Uterus (tissue), 4 donors: ENCODE results near the gene ZNF532. TPM values are rescaled to one million over a fixed set of nuclear protein-coding genes. Genes with fewer than 3 reads are reported as not detected.

ENCODE experiments used
- DNase-seq, 2 donors: peaks; one replicate each; pipeline ENCODE4 v3.0.0-alpha.2; 2019 to 2020
- H3K27ac ChIP-seq, 2 donors: fragments of 200-600 bp; sonication (generic); 1 replicate in 1 of 2; 2 replicates in 1 of 2; pipeline ENCODE4 v1.5.1; 2016 to 2018
- H3K27me3 ChIP-seq, 2 donors: fragments of 200-600 bp; sonication (generic); one replicate each; pipeline ENCODE4 v1.5.1; 2018 to 2019; ENCODE audit warnings: control low read depth in 1 of 2
- H3K36me3 ChIP-seq, 2 donors: fragments of 200-600 bp; sonication (generic); one replicate each; pipeline ENCODE4 v1.5.1; 2019; ENCODE audit warnings: control low read depth in 1 of 2
- H3K4me1 ChIP-seq, 2 donors: fragments of 200-600 bp; sonication (generic); one replicate each; pipeline ENCODE4 v1.5.1; 2018 to 2019; ENCODE audit warnings: control low read depth in 1 of 2
- H3K4me3 ChIP-seq, 2 donors: fragments of 200-600 bp; sonication (generic); 1 replicate in 1 of 2; 2 replicates in 1 of 2; pipeline ENCODE4 v1.5.1; 2018 to 2019; ENCODE audit warnings: mild to moderate bottlenecking in 1 of 2
- H3K9me3 ChIP-seq, 2 donors: fragments of 200-600 bp; sonication (generic); one replicate each; pipeline ENCODE4 v1.5.1; 2019; ENCODE audit warnings: control low read depth in 1 of 2
- CTCF ChIP-seq, 4 experiments: fragments of 200-600 bp in 2 of 4; fragments of 450-650 bp in 2 of 4; sonication (generic) in 2 of 4; IDR thresholded peaks; one replicate each; pipeline ENCODE4 v1.5.1; 2016 to 2019; ENCODE audit warnings: antibody characterized with exemption in 4 of 4, mild to moderate bottlenecking in 2 of 4, moderate library complexity in 1 of 4
- POLR2A ChIP-seq, 2 donors: fragments of 450-650 bp; IDR thresholded peaks; one replicate each; pipeline ENCODE4 v1.6.1; 2016; ENCODE audit warnings: antibody characterized with exemption in 2 of 2, mild to moderate bottlenecking in 1 of 2, moderate library complexity in 1 of 2
- intact Hi-C: fragments of 100-400 bp; cut with DNase I; formaldehyde crosslinking; loops from one replicate; pipeline ENCODE4 v1.15.1; 2023; ENCODE audit warnings: low total_unique reads
- total RNA-seq, 4 donors: library from RNA; depleted of rRNA in 3 of 4; stranded (reverse); fragments of >200 nt in 3 of 4; gene quantifications; one replicate each; pipeline versions ENCODE4 v1.1.0 to v1.2.4, GENCODE V29; 2014 to 2023
- donor health status: DM: yes; HTN: yes; CAD: no.

Gene ZNF532
- total RNA-seq, 4 donors from 2014 or later: 32.4 to 174 (median 127) TPM

DNA sequence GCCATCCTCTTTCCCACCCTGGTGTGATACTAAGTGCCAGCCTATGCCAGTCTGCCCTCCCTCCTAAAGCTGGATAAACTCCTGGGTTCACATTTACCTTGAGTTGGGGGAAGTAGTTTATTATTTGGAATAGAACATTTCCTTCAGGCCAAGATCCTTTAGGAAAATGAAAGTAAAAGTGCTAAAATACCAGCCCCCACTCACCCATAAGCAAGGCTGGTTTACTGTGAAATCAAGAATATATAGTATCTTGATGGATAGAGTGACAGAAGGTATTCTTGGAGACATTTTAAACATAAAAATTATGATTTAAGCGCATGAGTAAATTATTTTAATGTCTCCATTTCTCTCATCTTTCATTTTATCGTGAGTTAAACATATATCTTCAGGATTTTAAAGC, 27.1 kb downstream of the ZNF532 start:
- peak overlapping the region; percentile 9 to 13 for H3K4me3 ChIP-seq
- H3K4me1 ChIP-seq: peaks cover 0 to 4% of the 10 kb centered on the region in 2 donors
- no peaks in the 10 kb centered on the region for H3K9me3 ChIP-seq
- DNase-seq: no peak
- H3K27ac ChIP-seq: peak overlapping the region; percentile 51 to 83
- no peaks in the 10 kb centered on the region for H3K27me3 ChIP-seq
- TF ChIP-seq POLR2A (IDR thresholded peaks at IDR 0.05): no peak
- no peak for TF ChIP-seq CTCF (IDR thresholded peaks at IDR 0.05)
- intact Hi-C loops: no loop called here
- no peaks in the 10 kb centered on the region for H3K36me3 ChIP-seq

- peaks cover 0 to 4% of the 10 kb centered on the region in 2 donors for H3K4me1 ChIP-seq
- no peak for DNase-seq
- no peaks in the 10 kb centered on the region for H3K36me3 ChIP-seq
- peak overlapping the region; percentile 51 to 83 for H3K27ac ChIP-seq
- TF ChIP-seq POLR2A (IDR thresholded peaks at IDR 0.05) (no peak), CTCF (IDR thresholded peaks at IDR 0.05) (no peak)
- H3K27me3 ChIP-seq: no peaks in the 10 kb centered on the region
- H3K4me3 ChIP-seq: no peak overlapping the region
- intact Hi-C loops: no loop called here
- no peaks in the 10 kb centered on the region for H3K9me3 ChIP-seq
These were observed 27.8 kb downstream of the ZNF532 start for GRCh38 chr18:58892488-58892887.

DNA sequence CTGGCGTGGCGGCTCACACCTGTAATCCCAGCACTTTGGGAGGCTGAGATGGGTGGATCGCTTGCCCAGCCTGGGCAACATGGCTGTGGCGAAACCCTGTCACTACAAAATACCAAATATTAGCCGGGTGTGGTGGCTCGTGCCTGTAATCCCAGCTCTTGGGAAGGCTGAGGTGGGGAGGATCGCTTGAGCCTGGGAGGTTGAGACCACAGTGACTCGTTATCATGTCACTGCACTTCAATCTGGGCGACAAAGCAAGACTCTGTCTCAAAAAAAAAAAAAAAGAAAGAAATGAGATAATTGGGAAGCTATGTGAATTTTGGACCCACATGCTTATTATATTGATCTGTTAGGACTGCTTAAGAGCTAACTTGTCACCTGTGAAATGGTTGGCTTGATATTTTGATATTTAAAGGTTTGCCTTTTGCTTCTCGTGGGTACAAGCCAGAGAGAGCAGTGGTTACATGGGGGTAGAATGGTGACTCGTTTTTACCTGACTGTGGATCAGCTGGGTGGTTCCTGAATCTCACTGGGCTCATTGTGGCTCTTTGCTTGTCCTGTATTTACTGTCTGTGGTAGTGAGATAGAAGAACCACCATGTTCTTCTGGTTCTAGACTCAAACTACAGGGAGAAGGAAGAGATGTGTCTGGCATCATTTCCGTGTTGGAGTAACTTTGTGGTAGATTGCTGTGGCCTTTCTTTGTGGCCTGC, 28.9 kb downstream of the ZNF532 start:
- no peaks in the 10 kb centered on the region for H3K9me3 ChIP-seq
- peaks cover 0 to 4% of the 10 kb centered on the region in 2 donors for H3K4me1 ChIP-seq
- intact Hi-C loops: no loop called here
- no peak overlapping the region for H3K27ac ChIP-seq
- DNase-seq: no peak
- TF ChIP-seq POLR2A (IDR thresholded peaks at IDR 0.05): no peak
- TF ChIP-seq CTCF (IDR thresholded peaks at IDR 0.05): no peak
- H3K36me3 ChIP-seq: no peaks in the 10 kb centered on the region
- H3K27me3 ChIP-seq: no peaks in the 10 kb centered on the region
- no peak overlapping the region for H3K4me3 ChIP-seq

GRCh38 chr18:58894930-58895329, 30.3 kb downstream of the ZNF532 start:
- peak overlapping the region; percentile 14 to 18 for H3K27ac ChIP-seq
- no peak for DNase-seq
- H3K9me3 ChIP-seq: no peaks in the 10 kb centered on the region
- H3K36me3 ChIP-seq: no peaks in the 10 kb centered on the region
- no peak for TF ChIP-seq POLR2A (IDR thresholded peaks at IDR 0.05)
- no peak for TF ChIP-seq CTCF (IDR thresholded peaks at IDR 0.05)
- peaks cover 0 to 4% of the 10 kb centered on the region in 2 donors for H3K4me1 ChIP-seq
- intact Hi-C loops: no loop called here
- H3K27me3 ChIP-seq: no peaks in the 10 kb centered on the region
- no peak overlapping the region for H3K4me3 ChIP-seq

DNA sequence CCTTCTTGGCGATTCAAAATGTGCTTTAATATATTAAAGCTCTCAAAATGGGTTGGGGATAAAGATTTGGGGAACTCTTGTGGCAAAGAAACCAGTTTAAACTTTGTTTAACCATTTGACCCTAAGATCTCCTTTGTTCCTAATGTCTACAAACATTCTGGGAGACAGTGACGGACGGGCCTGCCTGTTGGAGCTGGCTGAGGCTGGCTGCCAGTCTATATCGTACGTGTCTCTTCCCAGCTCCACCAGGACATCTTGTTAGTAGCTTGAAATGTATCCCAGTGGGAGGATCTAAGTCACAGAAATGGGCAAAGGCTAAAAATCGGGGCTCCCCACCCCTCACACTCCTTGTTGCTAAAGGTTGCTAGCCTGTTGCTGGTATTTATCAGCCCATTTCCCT, 30.7 kb downstream of the ZNF532 start:
- Histone ChIP-seq H3K4me3 (no peak overlapping the region), H3K27ac (peak overlapping the region in 1 of 2 donors; percentile 18), H3K36me3 (no peaks in the 10 kb centered on the region), H3K27me3 (no peaks in the 10 kb centered on the region), H3K9me3 (no peaks in the 10 kb centered on the region), H3K4me1 (peaks cover 0 to 4% of the 10 kb centered on the region in 2 donors)
- no peak for DNase-seq
- intact Hi-C loops: no loop called here
- no peak for TF ChIP-seq POLR2A (IDR thresholded peaks at IDR 0.05)
- TF ChIP-seq CTCF (IDR thresholded peaks at IDR 0.05): no peak
